ENCODE results near the gene NOL4.

The NOL4 gene

DNA sequence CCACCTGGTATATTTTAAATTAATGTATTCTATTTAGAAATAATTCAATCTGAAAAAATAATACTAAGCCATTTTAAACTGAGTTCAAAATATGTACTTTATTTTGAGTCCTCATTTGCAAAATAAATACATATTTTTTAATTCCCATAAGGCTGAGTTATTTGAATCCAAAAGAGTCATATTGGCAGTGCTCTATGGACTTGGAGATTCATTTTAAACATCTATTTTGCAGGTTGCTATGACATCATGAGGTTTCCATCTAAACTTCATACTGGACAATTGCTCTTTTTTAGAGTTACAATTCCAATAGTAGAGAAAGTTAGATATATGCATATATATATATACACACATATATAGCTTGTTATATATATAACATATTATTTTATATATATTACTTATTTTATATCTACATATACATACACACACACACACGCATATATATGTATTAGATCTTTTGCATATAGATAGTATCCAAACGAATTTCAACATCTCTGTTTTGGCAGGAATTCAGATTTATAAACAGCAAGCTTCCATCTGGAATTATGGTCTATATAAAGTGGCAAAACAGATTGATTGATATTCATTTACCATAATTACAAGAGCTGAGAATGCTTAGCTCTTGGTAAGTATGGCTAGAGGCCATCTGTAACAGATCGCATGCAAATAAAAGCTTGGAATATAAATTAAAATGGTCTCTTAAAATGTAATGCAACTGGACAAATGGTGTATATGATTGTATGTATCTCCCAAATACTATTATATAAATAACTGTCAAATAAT, 34.9 kb downstream of the NOL4 start:
- no peak for DNase-seq
